Upper lobe of left lung (tissue), 4 donors: ENCODE data around the gene ABLIM2.

ENCODE experiments used
- EP300 ChIP-seq, 4 donors: sonication (generic); formaldehyde crosslinking; IDR thresholded peaks; one replicate each; pipeline ENCODE4 v1.5.1; 2017; ENCODE audit warnings: antibody characterized with exemption in 4 of 4, control low read depth in 2 of 4
- POLR2A ChIP-seq, 4 donors: fragments of 450-650 bp; IDR thresholded peaks; one replicate each; pipeline ENCODE4 v1.5.1; 2016 to 2017; ENCODE audit warnings: antibody characterized with exemption in 4 of 4, mild to moderate bottlenecking in 2 of 4
- TF ChIP-seq, protein P1 (sequence below), 6 experiments: fragments of 450-650 bp in 4 of 6; fragments of 200-600 bp in 2 of 6; sonication (generic) in 2 of 6; IDR thresholded peaks; one replicate each; pipeline ENCODE4 v1.5.1; 2016 to 2019; ENCODE audit warnings: antibody characterized with exemption in 6 of 6

DNA sequence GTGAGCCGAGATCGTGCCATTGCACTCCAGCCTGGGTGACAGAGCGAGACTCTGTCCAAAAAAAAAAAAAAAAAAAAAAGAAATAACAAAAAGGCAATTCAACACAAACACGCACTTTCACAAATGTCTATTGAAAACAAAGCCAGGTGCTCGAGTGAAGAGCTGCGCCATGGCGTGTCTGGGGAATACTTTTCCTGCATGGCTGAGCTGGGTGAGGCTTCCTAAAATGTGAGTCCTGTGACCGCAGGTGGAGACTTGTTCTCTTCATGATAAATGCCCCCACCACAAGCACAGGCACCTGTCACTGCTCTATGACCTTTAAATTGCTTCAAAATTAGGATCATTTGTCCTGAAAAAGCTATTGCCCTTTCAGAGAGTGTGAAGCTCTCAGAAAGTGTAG lies 4.0 kb upstream of the ABLIM2 start:
- TF ChIP-seq, protein P1, sequence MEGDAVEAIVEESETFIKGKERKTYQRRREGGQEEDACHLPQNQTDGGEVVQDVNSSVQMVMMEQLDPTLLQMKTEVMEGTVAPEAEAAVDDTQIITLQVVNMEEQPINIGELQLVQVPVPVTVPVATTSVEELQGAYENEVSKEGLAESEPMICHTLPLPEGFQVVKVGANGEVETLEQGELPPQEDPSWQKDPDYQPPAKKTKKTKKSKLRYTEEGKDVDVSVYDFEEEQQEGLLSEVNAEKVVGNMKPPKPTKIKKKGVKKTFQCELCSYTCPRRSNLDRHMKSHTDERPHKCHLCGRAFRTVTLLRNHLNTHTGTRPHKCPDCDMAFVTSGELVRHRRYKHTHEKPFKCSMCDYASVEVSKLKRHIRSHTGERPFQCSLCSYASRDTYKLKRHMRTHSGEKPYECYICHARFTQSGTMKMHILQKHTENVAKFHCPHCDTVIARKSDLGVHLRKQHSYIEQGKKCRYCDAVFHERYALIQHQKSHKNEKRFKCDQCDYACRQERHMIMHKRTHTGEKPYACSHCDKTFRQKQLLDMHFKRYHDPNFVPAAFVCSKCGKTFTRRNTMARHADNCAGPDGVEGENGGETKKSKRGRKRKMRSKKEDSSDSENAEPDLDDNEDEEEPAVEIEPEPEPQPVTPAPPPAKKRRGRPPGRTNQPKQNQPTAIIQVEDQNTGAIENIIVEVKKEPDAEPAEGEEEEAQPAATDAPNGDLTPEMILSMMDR (IDR thresholded peaks at IDR 0.05), result no peak
- TF ChIP-seq POLR2A (IDR thresholded peaks at IDR 0.05) (no peak), EP300 (IDR thresholded peaks at IDR 0.05) (no peak)
